SK-N-SH (cell line): ENCODE data around the gene MCTP2. TPM values are rescaled to one million over a fixed set of nuclear protein-coding genes. Genes with fewer than 3 reads are reported as not detected.

Source experiments
- CTCF ChIA-PET: fragments of 300-600, 350-600 bp; formaldehyde crosslinking; extraction: SDS; loops from one replicate; lab custom pipeline; 2021; lab: Yijun Ruan, JAX
- POLR2A ChIA-PET: fragments of 350-600 bp; sonication (Branson Sonifier 250); formaldehyde crosslinking; extraction: SDS; loops from one replicate; lab custom pipeline; 2020; ENCODE audit warnings: antibody characterized with exemption, inconsistent platforms; lab: Yijun Ruan, JAX
- DNase-seq: peaks from one replicate; pipeline ENCODE4 v3.0.0; 2012
- H2AFZ ChIP-seq: fragments of 200-600 bp; sonication (generic); 2 replicates; pipeline ENCODE4 v1.8.1; 2016; ENCODE audit warnings: antibody characterized with exemption, mild to moderate bottlenecking, low read depth
- H3F3A ChIP-seq: fragments of 200-600 bp; sonication (generic); replicated peaks from 2 replicates; pipeline ENCODE3; 2016; ENCODE audit warnings: antibody characterized with exemption, mild to moderate bottlenecking; ENCODE audit not compliant: insufficient read depth
- H3K27ac ChIP-seq, 2 experiments: fragments of 200-500 bp in 1 of 2; fragments of 200-600 bp in 1 of 2; sonication (Bioruptor generic) in 1 of 2; sonication (generic), shearing (Covaris generic) in 1 of 2; 2 replicates each; pipeline versions ENCODE4 v1.5.1 to v1.6.1; 2014 to 2016; ENCODE audit warnings: low read depth in 2 of 2, inconsistent platforms in 1 of 2, low read length in 1 of 2, mild to moderate bottlenecking in 1 of 2, mixed read lengths in 1 of 2
- H3K27me3 ChIP-seq: fragments of 200-600 bp; sonication (generic), shearing (Covaris generic); 2 replicates; pipeline ENCODE4 v1.6.1; 2016; ENCODE audit warnings: mixed run types; ENCODE audit not compliant: insufficient read depth
- H3K36me3 ChIP-seq, 2 experiments: fragments of 200-500 bp in 1 of 2; fragments of 200-600 bp in 1 of 2; sonication (Bioruptor generic) in 1 of 2; sonication (generic) in 1 of 2; replicated peaks in 1 of 2; 2 replicates each; pipeline versions ENCODE3 to v1.5.1; 2014 to 2016; ENCODE audit warnings: low read length in 1 of 2, mild to moderate bottlenecking in 1 of 2; ENCODE audit not compliant: insufficient read depth in 2 of 2, control insufficient read depth in 1 of 2
- H3K4me1 ChIP-seq, 2 experiments: fragments of 200-500 bp in 1 of 2; fragments of 200-600 bp in 1 of 2; sonication (Bioruptor generic) in 1 of 2; sonication (generic), shearing (Covaris generic) in 1 of 2; 2 replicates each; pipeline versions ENCODE4 v1.5.1 to v1.6.1; 2014 to 2016; ENCODE audit warnings: low read depth in 1 of 2, low read length in 1 of 2, mixed run types in 1 of 2; ENCODE audit not compliant: insufficient read depth in 2 of 2, control insufficient read depth in 1 of 2
- H3K4me2 ChIP-seq: fragments of 200-600 bp; sonication (generic), shearing (Covaris generic); 2 replicates; pipeline ENCODE4 v1.6.1; 2017; ENCODE audit warnings: mixed run types
- H3K4me3 ChIP-seq, 2 experiments: fragments of 200-500 bp in 1 of 2; fragments of 200-600 bp in 1 of 2; sonication (Bioruptor generic) in 1 of 2; sonication (generic), shearing (Covaris generic) in 1 of 2; 2 replicates each; pipeline versions ENCODE4 v1.5.1 to v1.8.1; 2014 to 2016; ENCODE audit warnings: low read depth in 2 of 2, inconsistent platforms in 1 of 2, low read length in 1 of 2, mild to moderate bottlenecking in 1 of 2, mixed read lengths in 1 of 2, moderate library complexity in 1 of 2
- H3K79me2 ChIP-seq: fragments of 200-600 bp; sonication (generic); 2 replicates; pipeline ENCODE4 v1.8.1; 2017; ENCODE audit warnings: mild to moderate bottlenecking; ENCODE audit not compliant: insufficient read depth
- H3K9ac ChIP-seq: fragments of 200-600 bp; sonication (generic); 2 replicates; pipeline ENCODE4 v1.6.1; 2017; ENCODE audit warnings: mixed run types
- H3K9me2 ChIP-seq: fragments of 200-600 bp; sonication (generic); 2 replicates; pipeline ENCODE4 v1.6.1; 2017; ENCODE audit warnings: mixed run types
- H3K9me3 ChIP-seq: fragments of 200-600 bp; sonication (generic); 2 replicates; pipeline ENCODE4 v1.6.1; 2017; ENCODE audit warnings: mixed run types, mild to moderate bottlenecking, moderate library complexity
- H4K20me1 ChIP-seq: fragments of 200-600 bp; sonication (generic); 2 replicates; pipeline ENCODE4 v1.6.1; 2017; ENCODE audit warnings: mild to moderate bottlenecking, mixed run types; ENCODE audit not compliant: insufficient read depth
- ELF1 ChIP-seq: IDR thresholded peaks from 2 replicates; pipeline ENCODE4 v1.4.0; 2012
- FOSL2 ChIP-seq: IDR thresholded peaks from 2 replicates; pipeline ENCODE4 v1.4.0; 2012; ENCODE audit warnings: low read depth, mild to moderate bottlenecking, moderate library complexity, borderline replicate concordance
- FOXJ3 ChIP-seq: sonication (generic); formaldehyde crosslinking; IDR thresholded peaks from 2 replicates; pipeline ENCODE4 v1.5.1; 2020; ENCODE audit warnings: mild to moderate bottlenecking, missing genetic modification reagents
- FOXM1 ChIP-seq: IDR thresholded peaks from 2 replicates; pipeline ENCODE4 v1.4.0; 2012; ENCODE audit warnings: low read depth, mild to moderate bottlenecking
- MXI1 ChIP-seq: IDR thresholded peaks from 2 replicates; pipeline ENCODE4 v1.6.1; 2012; ENCODE audit warnings: mild to moderate bottlenecking, low read depth, low read length, improper control_type of control experiment
- NFIC ChIP-seq: IDR thresholded peaks from 2 replicates; pipeline ENCODE4 v1.4.0; 2012; ENCODE audit warnings: borderline replicate concordance
- POLR2AphosphoS5 ChIP-seq: IDR thresholded peaks from 2 replicates; pipeline ENCODE4 v1.6.1; 2012; ENCODE audit warnings: low read depth, low read length
- RCOR1 ChIP-seq: fragments of 150-350 bp; IDR thresholded peaks from 2 replicates; pipeline ENCODE4 v1.6.1; 2017; ENCODE audit warnings: antibody characterized with exemption, low read length
- RXRA ChIP-seq: IDR thresholded peaks from 2 replicates; pipeline ENCODE4 v1.4.0; 2012; ENCODE audit warnings: low read depth, mild to moderate bottlenecking, borderline replicate concordance
- SIN3A ChIP-seq: IDR thresholded peaks from 2 replicates; pipeline ENCODE4 v1.6.1; 2012; ENCODE audit warnings: low read depth, mild to moderate bottlenecking, low read length, moderate library complexity, borderline replicate concordance
- SMC3 ChIP-seq: IDR thresholded peaks from 2 replicates; pipeline ENCODE4 v1.6.1; 2012; ENCODE audit warnings: low read depth, low read length, improper control_type of control experiment
- WGBS: methylation state at CpG from one replicate; pipeline ENCODE4 v1.1.6; 2017; ENCODE audit warnings: low lambda C conversion rate; 5-methylcytosine and 5-hydroxymethylcytosine counted together
- polyA plus RNA-seq, 3 experiments: library from polyadenylated mRNA; depleted of rRNA; stranded (reverse); fragments of >200 nt; gene quantifications; 2 replicates each; pipeline ENCODE4 v1.2.3, GENCODE V29; 2012
- TF ChIP-seq, protein P1 (sequence below): IDR thresholded peaks from 2 replicates; pipeline ENCODE4 v1.4.0; 2012; ENCODE audit warnings: low read depth, borderline replicate concordance
- TF ChIP-seq, protein P2 (sequence below): IDR thresholded peaks from 2 replicates; pipeline ENCODE4 v1.4.0; 2012; ENCODE audit warnings: low read depth, borderline replicate concordance
- TF ChIP-seq, protein P3 (sequence below): fragments of 150-350 bp; IDR thresholded peaks from 2 replicates; pipeline ENCODE4 v1.6.1; 2016; ENCODE audit warnings: mild to moderate bottlenecking, low read depth, low read length
- TF ChIP-seq, protein P4 (sequence below): fragments of 150-350 bp; IDR thresholded peaks from 2 replicates; pipeline ENCODE4 v1.6.1; 2017; ENCODE audit warnings: antibody characterized with exemption, low read length, low read depth, borderline replicate concordance
- TF ChIP-seq, protein P5 (sequence below): IDR thresholded peaks from 2 replicates; pipeline ENCODE4; 2012

The MCTP2 gene
- polyA plus RNA-seq, 1 of the 3 experiments (the other 2 are of a cell fraction) = 0.26 TPM

DNA sequence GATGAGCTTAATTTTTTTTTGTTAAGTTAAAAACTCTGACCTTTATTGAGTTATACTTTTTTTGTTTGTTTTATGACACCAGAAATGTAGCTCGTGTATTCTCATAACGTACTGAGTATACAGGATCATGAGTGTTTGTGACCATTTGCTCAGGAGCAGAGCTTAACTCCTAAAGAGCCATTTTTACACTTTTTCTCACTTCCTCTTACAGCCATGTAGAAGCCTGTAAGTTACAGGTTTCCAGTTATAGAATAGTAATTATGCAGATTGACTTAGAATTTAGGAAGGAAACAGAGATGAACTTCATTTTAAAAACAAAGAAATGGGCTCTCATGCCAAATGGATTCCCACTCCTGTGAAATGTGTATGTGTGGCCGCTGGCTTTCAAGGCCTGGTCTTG lies 151.7 kb downstream of the MCTP2 start:
- H3K27me3 ChIP-seq = no peaks in the 10 kb centered on the region
- H4K20me1 ChIP-seq = no peaks in the 10 kb centered on the region
- no peaks in the 10 kb centered on the region for H3K9me2 ChIP-seq
- no peak overlapping the region for H3K9ac ChIP-seq
- no peaks in the 10 kb centered on the region for H3K36me3 ChIP-seq
- CTCF ChIA-PET = no interaction called here
- H2AFZ ChIP-seq = no peak overlapping the region
- 22% methylated on average over 3 of the region's 3 CpGs for WGBS
- no peaks in the 10 kb centered on the region for H3K9me3 ChIP-seq
- H3K27ac ChIP-seq = no peak overlapping the region
- DNase-seq = no peak
- H3K4me3 ChIP-seq = no peak overlapping the region
- H3K79me2 ChIP-seq = no peaks in the 10 kb centered on the region
- no peaks in the 10 kb centered on the region for H3F3A ChIP-seq
- POLR2A ChIA-PET = no interaction called here
- H3K4me1 ChIP-seq = no peaks in the 10 kb centered on the region
- no peak overlapping the region for H3K4me2 ChIP-seq
- TF ChIP-seq MXI1 = no peak
- TF ChIP-seq, protein P1, sequence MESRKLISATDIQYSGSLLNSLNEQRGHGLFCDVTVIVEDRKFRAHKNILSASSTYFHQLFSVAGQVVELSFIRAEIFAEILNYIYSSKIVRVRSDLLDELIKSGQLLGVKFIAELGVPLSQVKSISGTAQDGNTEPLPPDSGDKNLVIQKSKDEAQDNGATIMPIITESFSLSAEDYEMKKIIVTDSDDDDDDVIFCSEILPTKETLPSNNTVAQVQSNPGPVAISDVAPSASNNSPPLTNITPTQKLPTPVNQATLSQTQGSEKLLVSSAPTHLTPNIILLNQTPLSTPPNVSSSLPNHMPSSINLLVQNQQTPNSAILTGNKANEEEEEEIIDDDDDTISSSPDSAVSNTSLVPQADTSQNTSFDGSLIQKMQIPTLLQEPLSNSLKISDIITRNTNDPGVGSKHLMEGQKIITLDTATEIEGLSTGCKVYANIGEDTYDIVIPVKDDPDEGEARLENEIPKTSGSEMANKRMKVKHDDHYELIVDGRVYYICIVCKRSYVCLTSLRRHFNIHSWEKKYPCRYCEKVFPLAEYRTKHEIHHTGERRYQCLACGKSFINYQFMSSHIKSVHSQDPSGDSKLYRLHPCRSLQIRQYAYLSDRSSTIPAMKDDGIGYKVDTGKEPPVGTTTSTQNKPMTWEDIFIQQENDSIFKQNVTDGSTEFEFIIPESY = no peak
- TF ChIP-seq, protein P2, sequence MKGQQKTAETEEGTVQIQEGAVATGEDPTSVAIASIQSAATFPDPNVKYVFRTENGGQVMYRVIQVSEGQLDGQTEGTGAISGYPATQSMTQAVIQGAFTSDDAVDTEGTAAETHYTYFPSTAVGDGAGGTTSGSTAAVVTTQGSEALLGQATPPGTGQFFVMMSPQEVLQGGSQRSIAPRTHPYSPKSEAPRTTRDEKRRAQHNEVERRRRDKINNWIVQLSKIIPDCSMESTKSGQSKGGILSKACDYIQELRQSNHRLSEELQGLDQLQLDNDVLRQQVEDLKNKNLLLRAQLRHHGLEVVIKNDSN = no peak
- TF ChIP-seq RCOR1 = no peak
- no peak for TF ChIP-seq RXRA
- no peak for TF ChIP-seq FOXM1
- no peak for TF ChIP-seq POLR2AphosphoS5
- TF ChIP-seq, protein P3, sequence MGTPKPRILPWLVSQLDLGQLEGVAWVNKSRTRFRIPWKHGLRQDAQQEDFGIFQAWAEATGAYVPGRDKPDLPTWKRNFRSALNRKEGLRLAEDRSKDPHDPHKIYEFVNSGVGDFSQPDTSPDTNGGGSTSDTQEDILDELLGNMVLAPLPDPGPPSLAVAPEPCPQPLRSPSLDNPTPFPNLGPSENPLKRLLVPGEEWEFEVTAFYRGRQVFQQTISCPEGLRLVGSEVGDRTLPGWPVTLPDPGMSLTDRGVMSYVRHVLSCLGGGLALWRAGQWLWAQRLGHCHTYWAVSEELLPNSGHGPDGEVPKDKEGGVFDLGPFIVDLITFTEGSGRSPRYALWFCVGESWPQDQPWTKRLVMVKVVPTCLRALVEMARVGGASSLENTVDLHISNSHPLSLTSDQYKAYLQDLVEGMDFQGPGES = no peak
- TF ChIP-seq, protein P4, sequence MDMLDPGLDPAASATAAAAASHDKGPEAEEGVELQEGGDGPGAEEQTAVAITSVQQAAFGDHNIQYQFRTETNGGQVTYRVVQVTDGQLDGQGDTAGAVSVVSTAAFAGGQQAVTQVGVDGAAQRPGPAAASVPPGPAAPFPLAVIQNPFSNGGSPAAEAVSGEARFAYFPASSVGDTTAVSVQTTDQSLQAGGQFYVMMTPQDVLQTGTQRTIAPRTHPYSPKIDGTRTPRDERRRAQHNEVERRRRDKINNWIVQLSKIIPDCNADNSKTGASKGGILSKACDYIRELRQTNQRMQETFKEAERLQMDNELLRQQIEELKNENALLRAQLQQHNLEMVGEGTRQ = no peak
- TF ChIP-seq, protein P5, sequence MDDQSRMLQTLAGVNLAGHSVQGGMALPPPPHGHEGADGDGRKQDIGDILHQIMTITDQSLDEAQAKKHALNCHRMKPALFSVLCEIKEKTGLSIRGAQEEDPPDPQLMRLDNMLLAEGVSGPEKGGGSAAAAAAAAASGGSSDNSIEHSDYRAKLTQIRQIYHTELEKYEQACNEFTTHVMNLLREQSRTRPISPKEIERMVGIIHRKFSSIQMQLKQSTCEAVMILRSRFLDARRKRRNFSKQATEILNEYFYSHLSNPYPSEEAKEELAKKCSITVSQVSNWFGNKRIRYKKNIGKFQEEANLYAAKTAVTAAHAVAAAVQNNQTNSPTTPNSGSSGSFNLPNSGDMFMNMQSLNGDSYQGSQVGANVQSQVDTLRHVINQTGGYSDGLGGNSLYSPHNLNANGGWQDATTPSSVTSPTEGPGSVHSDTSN = no peak
- no peak for TF ChIP-seq SMC3
- no peak for TF ChIP-seq ELF1
- TF ChIP-seq FOXJ3 = no peak
- no peak for TF ChIP-seq FOSL2
- no peak for TF ChIP-seq NFIC
- no peak for TF ChIP-seq SIN3A
